Retina (tissue), 1 donor: ENCODE data around the gene ABCA2.
A peak's percentile ranks its signal among the peaks of the same experiment; 100 is the strongest.
"Not testable (repeated sequence)": the region's sequence is repeated elsewhere in the genome, so short reads cannot be mapped to it uniquely, and the experiment has no call there.

Experiments
- DNase-seq: peaks from one replicate; pipeline ENCODE4 v3.0.0-alpha.2; 2016

The ABCA2 gene

DNA sequence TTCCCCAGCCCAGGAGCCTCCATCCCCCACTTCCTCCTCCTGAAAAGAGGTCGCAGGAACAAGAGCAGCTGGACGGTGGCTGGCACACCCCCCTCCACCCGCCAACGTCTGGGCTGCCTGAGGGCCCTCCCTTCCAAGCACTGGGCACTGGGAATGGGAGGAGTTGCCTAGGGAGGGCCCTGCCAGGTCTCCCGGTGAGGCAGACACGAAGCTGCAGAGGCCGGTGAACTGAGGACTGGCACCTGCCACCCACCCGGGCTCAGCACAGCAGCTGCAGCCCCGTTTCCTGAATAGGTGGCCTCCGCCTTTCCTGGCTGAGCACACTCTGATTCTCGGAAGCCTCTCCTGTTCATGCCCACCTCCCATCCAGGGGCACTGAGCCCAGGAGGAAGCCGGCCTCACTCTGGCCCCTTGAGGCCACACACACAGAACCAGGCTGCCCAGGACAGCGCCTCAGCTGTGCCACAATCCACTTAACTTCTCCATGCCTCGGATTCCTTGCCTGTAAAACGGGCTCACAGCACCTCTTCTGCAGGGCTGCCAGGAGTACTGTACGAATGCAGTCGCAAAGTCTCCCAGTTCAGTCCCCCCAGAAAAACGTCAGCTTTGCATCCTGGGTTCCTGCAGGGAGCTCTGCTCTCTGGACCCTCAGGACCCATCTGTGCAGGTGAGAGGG is 16.6 kb upstream of the ABCA2 start:
- no peak for DNase-seq

DNA sequence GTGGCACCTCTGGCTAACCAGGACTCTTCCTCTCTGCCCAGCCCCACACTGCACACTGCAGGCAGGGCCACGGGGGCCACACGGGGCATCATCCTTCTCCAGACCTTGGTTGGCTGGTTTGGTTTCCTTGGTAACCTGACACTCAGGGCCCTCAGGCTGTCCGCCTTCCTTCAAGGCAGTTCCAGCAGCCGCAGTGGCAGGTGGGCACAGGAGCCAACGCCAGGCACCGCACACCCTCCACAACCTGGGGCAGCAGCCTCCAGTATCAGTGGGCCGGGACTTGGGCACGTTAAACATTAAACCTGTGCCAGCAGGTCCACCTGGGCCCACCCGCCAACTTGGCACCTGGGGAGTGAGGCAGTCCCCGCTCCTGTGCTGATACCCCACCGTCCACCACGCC is 16.0 kb upstream of the ABCA2 start:
- DNase-seq: no peak

DNA sequence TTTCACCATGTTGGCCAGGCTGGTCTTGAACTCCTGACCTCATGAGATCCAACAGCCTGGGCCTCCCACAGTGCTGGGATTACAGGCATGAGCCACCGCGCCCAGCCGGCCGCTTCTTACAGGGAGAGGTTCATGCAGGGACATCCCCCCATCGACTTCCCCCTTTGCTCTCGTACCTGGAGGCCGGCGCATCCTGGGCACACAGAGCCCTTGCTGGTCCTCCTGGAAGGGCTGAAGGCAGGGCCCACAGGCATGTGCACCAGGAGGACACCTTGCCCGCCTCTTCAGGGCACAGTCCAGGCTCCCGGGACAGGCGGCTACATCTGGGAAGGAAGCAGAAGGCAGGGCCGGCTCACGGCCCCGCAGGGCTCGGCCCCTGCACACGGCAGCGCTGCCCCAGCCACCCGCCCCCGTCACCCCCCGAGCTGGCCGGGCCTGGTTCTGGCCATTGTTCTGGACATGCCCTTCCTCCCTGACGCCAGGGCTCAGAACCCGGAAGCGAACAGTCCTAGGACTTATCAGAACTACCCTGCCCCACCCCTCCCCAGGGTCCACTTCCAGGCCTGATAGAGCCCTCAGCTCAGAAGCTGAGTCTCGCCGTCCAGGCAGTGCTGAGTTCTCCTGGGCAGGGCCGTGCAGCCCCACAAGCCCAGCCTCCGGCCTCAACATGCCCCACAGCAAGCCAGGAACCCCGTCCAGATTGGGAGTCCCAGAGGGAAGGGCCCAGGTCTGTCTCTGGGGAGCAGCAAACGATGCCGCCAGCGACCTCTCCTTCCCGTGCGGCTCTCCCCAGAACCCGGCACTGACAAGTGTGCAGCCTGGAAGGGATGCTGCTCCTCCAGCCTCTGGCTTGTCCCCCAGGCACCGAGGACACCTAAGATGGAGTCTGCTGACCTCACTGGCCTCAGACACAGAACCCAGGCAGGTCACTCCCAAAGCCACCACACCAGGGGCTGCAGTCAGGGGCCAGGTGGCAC is 15.0 kb upstream of the ABCA2 start:
- no peak for DNase-seq

DNA sequence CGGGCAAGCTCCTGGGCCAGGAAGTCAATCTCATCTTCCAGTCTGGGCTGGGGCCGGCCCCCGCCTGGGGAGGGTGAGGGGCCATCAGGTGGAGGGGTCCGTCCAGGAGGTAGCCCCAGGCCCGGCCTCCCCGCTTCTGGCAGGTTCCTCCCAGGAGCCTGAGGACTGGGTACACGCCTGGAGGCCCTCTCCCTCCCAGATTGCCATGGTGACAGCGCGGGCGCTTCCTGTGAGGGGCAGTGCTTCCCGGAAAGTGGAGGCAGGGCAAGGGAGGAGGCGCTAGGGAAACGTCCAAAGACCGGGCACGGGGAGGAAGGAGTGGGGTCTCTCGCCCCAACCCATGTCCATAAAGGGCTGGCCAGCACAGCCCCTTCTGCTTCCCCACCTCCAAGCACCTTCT is 13.1 kb upstream of the ABCA2 start:
- no peak for DNase-seq

DNA sequence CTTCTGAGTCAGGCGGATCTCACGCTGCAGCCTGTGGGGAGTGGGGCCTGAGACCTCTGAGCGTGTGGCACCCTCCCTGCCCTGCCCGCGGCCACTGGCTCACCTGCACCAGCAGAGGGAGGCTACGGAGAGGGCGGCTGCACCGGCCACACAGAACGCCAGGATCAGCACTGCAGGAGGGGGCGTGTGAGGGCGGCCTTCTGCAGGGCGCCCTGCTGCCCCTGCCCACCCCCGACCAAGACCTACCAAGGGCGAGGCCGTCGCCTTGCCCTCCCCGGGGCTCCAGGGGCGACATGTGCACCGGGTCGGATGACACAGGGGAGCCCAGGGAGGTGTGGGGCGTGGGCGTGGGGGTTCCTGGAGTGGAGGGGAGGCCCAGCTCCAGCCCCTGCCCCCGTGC is 12.5 kb upstream of the ABCA2 start:
- no peak for DNase-seq

DNA sequence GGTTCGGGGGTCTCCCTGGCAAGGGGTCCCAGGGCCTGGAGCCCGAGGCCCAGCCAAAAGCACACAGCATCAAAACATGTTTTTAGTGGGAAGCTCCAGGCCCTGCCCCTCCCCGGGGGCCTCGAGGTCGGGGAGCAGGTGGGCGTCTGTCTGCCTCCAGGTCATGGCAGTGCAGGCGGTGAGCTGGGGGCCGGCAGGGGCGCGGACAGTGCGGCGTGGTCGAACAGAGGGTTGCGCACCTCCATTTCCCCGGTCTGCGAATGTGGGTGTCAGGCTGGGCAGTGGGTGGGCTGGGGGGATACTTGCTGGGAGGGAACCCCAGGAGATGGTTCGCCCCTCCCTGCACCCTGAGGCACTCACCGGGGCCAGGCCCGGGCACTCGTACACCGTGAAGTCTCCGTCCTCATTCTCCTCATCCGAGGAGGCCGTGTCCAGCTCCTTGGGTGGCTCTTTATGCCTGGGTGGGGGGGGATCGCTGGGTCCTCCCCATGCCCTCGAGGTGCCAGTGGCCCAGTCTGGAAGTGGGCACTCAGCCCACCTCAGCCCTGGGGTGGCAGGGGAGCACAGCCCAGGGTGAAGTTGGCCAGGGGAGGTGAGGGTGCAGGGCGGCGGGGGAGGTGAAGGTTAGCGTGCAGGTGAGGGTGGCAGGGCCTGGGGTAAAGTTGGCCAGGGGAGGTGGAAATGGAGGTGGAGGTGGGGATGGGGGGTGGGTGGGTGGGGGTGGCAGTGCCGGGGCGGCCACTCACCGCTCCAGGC is 11.8 kb upstream of the ABCA2 start:
- no peak for DNase-seq

DNA sequence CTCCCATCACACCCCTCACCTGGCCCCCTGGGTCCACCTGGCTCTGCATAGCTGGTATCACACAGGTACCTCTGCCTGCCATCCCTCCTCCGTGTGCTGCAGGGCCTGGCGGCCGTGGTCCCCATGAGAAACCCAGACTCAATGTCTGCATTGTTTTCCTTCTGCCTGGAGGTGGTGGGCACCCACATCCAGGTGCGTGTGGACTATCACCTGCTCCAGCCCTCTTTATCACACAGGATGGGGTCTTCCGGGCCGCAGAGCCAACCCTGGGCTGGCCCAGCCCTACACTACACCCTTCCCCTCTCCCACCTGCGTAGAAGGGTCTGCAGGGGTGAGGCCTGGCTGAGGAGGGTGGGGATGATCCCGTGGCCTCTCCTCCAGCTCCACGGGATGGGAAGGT is 10.9 kb upstream of the ABCA2 start:
- DNase-seq: no peak

DNA sequence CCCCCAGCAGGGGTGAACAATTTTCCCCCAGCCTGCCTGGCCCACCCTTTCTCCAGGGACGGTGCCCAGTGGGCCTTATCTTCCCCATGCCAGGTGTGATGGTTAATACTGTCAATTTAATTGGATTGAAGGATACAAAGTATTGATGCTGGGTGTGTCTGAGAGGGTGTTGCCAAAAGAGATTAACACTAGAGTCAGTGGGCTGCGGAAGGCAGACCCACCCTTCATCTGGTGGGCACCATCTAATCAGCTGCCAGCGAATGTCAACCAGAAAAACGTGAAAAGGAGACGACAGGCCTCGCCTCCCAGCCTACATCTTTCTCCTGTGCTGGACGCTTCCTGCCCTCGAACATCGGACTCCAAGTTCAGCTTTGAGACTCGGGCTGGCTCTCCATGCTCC is 9.4 kb upstream of the ABCA2 start:
- no peak for DNase-seq

DNA sequence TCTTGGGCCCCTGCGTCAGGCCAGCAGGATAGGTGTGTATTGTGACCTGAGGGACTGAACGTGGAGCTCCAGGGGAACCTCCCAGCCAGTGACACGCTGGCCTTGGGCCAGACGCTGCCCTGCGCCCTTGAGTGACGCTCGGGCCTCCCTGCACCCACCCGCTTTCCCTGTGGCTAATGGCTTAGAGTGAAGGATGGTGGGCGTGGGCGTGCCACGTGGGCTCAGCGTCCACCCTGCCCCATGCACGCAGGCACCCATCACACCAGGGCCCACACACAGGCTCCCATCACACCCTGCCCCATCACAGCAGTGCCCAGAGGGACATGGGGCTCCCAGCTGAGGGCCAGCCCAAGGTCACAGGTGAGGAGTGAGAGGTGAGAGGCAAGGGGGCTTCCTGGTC is 9.0 kb upstream of the ABCA2 start:
- DNase-seq: no peak

DNA sequence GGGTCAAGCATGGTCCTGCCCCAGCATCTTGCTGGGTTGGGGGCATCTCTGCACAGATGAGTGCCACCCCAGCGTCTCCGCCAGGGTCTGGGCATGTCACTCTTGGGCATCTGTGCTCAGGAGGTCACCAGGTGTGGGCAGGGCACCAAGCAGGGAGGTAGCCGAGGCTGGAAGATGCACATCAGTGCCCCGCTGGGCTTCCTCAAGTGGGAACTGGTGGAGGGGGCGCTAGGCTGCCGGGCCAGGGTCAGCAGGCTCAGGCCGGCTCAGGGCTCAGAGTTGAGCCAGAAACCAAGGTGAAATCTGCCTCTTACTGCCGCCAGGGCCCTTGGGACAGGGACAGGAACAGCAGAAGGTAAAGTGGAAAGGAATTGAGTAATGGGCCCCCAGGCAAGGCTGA is 7.9 kb upstream of the ABCA2 start:
- DNase-seq: no peak

DNA sequence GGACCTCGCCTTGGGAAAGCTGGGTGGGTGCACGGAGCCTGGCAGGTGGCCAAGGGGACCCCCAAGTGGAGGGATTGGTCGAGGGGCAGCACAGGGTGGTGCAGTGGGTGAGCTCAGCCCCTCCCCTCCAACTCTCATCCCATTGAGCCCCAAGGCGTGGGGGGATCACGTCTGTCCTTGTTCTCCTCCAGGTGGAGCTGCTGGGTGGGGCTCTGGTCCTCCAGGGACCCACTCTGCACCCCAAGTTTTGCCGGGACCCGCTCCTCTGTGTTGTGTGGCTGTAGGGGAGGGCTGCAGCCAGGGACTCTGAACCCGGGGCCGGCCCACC is 7.4 kb upstream of the ABCA2 start:
- no peak for DNase-seq

DNA sequence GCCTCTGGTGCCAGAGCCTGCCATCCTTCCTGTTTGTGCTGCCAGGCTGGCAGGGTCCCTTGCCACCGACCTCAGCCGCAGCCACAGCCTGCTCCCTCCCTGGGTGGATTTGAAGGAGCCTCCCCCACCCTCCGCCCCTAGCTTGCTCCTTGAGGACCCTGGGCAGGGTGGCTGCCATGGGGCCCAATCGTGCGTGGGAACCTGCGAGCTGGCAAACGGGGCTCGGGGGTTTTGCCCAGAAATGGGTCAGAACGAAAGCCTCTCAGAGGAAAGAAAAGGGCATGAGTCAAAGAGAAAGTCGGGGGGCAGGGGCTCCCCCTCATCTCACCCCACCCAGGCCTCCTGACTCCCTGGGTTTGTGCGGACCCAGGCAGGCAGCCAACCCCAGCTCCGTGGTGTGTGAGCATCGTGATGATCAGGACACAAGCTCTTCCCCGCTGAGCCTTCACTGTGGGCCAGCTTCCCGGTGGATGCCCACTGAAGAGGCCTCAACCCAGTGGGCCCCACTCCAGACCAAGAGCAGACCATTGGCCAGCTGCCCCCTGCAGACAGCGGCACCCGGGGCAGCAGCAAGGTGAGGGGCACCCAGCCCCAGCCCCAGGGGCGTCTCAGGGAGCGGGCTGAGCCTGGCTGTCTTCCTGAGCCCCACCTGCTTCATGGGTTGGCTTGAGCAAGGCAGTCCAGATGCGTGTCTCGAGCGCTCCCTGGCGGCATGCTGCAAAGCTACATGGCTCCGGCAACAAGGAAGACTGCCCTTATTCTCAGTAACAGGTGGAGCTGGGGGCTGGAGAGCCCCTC is 6.9 kb upstream of the ABCA2 start:
- DNase-seq: peak; percentile 90

DNA sequence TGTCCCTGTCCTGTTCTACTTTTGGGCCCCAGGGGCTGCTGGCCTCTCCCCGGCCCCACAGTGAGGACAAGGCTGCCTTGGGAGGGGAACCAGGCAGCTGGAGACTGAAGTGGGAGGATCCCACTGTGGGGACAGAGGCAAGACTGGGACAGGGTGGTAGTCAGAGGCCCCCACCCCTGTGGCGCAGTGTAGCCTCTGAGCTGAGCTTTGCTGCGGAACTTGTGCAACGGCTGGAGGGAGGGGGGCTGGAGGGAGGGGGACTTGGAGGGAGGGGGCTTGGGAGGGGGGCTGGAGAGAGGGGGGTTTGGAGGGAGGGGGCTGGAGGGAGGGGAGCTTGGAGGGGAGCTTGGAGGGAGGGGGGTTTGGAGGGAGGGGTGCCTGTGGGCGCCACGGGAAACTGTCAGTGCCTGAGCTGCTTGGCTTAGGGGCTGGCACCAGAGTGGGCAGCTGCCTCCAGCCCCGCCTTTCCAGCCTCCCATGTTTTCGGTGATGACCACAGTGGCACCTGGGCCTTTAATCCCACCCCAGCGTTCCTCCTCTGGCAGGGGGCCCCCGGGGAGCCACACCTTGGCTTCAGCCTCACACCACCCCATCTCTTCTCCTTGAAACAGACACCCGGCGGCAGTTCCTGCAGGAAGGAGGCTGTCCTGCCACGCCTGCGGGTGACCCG is 6.1 kb upstream of the ABCA2 start:
- no peak for DNase-seq

DNA sequence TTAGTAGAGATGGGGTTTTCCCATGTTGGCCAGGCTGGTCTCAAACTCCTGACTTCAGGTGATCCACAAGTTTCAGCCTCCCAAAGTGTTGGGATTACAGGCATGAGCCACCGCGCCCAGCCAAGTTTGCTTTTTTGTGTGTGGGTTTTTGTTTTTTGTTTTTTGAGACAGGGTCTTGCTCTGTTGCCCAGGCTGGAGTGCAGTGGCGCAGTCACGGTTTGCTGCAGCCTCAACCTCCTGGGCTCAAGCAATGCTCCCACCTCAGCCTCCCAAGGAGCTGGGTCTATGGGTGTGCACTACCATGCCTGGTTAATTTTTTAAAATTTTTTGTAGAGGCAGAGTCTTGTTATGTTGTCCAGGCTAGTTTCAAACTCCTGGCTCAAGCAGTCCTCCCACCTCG is 5.4 kb upstream of the ABCA2 start:
- DNase-seq: not testable (repeated sequence)

DNA sequence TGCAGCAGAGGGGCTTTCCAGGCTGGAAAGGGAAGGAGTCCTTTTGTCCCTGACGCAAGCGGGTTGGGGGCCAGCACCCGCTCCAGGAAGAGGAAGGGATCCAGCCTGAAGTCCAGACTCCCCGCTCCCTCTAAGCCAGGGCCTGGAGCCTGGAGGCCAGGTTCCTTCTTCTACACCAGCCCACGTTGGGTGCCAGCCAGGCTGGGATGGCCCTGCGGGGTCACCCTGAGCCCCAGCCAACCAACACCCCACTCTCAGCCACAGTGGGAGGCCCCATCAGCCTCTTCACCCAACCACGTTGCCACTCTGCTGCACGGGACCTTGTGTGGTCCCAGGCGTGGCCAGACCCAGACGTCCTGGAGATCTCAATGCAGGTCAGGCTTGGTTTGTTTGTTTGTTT is 4.8 kb upstream of the ABCA2 start:
- no peak for DNase-seq

DNA sequence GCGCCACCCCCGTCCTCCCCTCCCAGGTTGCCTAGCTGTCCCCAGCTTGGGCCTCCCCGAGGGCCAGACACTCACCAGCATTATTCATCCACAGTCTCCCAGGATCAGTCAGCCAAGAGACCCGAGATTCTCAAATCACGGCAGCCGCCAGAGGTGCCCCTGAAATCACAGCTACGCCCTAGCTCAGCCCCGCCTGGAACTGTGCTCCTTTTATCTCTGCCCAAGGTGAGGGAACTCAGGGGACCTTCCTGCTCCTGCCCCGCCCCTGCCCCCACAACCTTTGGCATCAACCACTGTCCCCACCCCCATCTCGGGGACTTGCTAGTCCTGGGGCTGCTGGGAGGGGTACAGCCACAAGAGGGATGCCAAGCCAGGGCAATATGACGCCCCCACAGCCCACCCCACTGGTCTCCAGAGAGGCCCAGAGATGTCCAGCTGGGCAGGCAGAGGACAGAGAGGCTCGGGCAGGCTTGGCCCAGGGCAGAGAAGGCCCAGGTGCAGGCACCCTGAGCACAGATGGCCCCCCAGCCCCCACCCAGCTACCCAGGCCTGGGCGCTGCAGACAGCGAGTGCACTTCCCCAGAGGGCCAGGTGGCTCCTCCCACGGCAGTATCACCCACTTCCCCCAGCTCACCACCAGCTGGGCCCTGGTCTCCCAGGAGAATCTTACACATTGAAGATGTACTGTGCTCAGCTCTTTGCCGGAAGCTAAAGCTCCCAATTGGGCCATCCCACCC is 4.0 kb upstream of the ABCA2 start, which contains the start of gene FUT7:
TSS of gene FUT7 (minus strand) at position 185 of the 737 bp plus-strand sequence. CDS start at position 88, 97 bp downstream.
- DNase-seq: no peak

DNA sequence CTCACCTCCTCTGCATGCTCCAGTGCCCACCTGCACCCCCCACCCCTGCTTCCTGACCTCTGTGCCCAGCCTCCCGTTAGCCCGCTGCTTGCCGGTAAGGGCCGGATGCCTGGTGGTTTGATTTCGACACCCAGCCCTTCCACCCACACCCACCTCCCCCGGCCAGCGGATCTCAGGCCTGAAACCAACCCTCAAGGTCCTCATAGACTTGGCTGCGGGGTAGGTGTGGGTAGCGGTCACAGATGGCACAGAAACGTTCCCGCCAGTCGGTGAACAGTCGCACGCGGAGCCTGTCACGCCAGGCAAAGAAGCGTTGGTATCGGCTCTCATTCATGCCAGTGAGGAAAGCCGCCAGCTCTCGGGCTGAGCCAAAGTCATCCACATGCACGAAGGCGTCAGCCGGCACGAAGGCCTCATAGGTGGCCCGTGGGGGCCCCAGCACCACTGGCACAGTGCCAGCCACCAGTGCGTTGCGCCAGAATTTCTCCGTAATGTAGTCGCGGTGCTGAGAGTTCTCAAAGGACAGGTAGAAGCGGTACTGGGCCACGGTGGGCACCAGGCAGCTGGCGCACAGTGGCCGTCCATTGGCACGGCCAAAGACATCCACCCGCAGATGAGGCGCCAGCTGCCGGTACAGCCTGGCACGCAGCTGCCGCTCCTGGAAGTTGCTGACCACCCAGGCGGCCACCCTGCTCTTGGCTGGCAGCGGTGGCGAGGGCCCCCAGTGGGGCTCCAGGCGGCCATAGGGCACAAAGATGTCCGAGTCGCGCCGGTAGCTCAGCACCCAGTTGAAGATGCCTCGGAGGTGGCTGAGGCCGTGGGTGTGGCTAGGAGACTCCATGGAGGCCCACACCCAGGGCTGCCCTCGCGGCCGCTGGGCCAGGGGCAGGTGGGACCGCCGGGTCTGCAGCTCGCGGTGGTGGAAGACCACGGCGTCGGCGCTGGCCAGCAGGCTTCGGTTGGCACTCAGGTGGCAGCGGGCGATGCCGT is 2.8 kb upstream of the ABCA2 start:
- no peak for DNase-seq

DNA sequence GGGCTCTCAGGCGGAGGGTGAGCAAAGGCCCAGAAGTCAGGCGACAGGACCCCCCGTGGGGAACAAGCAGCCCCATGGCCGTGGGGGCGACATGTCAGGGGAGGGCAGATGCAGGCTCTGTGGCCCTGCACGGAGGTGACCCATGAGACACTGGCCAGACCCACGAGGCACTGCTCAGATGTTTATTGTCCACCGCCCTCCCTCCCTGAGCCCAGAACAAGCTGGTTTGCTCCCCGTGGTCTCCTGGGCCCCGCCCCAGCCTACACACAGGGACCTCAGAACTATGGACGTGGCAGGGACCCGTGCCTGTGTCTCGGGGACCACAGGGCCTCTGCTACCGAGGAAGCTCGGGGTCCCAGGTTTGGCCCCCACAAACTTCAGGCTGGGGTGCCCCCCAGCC is 2.0 kb upstream of the ABCA2 start:
- DNase-seq: no peak

DNA sequence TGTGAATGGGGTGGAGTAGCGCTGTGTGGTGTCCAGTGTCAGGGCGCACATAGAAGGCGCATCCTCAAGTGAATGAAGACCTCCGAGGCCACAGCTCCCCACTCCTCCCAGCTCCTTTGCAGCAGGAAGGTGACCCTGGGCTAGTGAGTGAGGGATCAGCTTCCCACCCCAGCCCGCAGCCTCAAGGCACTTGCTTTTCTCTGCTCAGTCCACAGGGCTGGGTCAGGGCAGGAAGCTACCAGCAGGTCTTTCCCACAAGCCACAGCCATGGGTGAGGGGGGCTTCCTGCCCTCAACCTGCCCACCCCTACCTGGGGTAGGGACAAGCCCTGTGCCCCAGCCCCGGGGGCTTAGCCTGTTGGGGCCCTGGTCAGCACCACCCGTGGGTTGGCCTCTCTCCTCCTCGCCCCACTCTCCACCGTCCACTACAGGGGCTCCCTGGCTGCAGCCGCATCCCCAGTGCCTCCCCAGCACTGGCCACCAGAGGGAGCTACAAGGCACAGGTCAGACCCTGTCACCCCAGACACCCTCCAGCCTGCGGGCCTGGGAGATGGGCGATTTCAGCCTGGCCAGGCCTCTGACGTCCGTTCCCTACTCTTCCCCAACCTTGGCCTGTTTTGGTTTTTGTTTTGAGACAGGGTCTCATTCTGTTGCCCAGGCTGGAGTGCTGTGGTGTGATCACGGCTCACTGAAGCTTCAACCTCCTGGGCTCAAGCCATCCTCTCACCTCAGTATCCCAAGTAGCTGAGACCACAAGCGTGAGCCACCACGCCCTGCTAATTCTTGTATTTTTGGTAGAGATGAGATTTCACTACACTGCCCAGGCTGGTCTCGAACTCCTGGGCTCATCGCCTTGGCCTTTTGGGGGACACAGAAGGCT is 1.3 kb upstream of the ABCA2 start:
- DNase-seq: peak; percentile 88
